Right lobe of liver (tissue), 4 donors: ENCODE data around the gene DBH.

Experiments used
- POLR2A ChIP-seq: fragments of 450-650 bp; IDR thresholded peaks from one replicate; pipeline ENCODE4 v1.6.1; 2017; ENCODE audit warnings: antibody characterized with exemption, mild to moderate bottlenecking
- TF ChIP-seq, protein P1 (sequence below), 4 donors: fragments of 200-600 bp in 3 of 4; fragments of 450-650 bp in 1 of 4; IDR thresholded peaks; one replicate each; pipeline versions ENCODE4 v1.5.1 to v1.8.0; 2016 to 2022; ENCODE audit warnings: antibody characterized with exemption in 4 of 4, mild to moderate bottlenecking in 2 of 4
- donor health status: DM: no; HTN: no; CAD: no.
- donor health status: DM: no; HTN: no; CAD: no.
- donor health status: DM: no; HTN: yes; CAD: no.

DNA sequence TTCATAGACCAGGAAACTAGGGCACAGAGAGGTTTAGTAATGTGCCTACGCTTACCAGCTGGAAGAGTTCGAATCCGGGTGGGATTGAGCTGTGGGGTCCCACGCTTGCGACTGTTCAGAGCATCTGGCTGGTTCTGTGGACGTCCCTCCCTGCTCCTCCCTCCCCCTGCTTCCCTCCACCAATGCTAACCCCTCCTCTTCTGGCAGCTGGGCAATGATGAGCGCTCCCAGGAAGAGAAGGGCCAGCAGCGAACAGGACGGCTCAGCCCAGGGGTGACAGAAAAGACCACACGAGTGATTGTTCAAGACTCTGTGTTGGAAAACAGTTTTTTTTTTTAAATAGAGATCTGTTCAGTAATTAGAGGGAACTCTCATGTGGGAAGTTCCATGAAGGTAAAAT, 33.9 kb upstream of the DBH start:
- TF ChIP-seq, protein P1, sequence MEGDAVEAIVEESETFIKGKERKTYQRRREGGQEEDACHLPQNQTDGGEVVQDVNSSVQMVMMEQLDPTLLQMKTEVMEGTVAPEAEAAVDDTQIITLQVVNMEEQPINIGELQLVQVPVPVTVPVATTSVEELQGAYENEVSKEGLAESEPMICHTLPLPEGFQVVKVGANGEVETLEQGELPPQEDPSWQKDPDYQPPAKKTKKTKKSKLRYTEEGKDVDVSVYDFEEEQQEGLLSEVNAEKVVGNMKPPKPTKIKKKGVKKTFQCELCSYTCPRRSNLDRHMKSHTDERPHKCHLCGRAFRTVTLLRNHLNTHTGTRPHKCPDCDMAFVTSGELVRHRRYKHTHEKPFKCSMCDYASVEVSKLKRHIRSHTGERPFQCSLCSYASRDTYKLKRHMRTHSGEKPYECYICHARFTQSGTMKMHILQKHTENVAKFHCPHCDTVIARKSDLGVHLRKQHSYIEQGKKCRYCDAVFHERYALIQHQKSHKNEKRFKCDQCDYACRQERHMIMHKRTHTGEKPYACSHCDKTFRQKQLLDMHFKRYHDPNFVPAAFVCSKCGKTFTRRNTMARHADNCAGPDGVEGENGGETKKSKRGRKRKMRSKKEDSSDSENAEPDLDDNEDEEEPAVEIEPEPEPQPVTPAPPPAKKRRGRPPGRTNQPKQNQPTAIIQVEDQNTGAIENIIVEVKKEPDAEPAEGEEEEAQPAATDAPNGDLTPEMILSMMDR (IDR thresholded peaks at IDR 0.05): no peak
- TF ChIP-seq POLR2A: no peak
